Activated T-helper 17 cell treated with anti-CD3 and anti-CD28 coated beads, Interleukin-2, amount 50 U/mL, for 72 hours (primary cell): ENCODE results near the gene LCE1E. TPM values are rescaled to one million over a fixed set of nuclear protein-coding genes. Genes with fewer than 3 reads are reported as not detected.

Experiments
- ATAC-seq: fragments of 150-1000 bp; cut with Tn5 transposase; replicated peaks from 2 replicates; pipeline ENCODE4 v1.10.0; 2021; ENCODE audit warnings: mild to moderate bottlenecking, moderate library complexity
- H3K27ac Mint-ChIP-seq: one replicate; pipeline ENCODE4 v1.8.0; 2022; ENCODE audit warnings: mixed read lengths
- H3K27me3 Mint-ChIP-seq: one replicate; pipeline ENCODE4 v1.8.0; 2022; ENCODE audit warnings: mixed read lengths
- H3K36me3 Mint-ChIP-seq: one replicate; pipeline ENCODE4 v1.8.0; 2022; ENCODE audit warnings: low read depth, mild to moderate bottlenecking, mixed read lengths
- H3K4me1 Mint-ChIP-seq: one replicate; pipeline ENCODE4 v1.8.0; 2022; ENCODE audit warnings: mixed read lengths
- H3K4me3 Mint-ChIP-seq: one replicate; pipeline ENCODE4 v1.8.0; 2022; ENCODE audit warnings: mild to moderate bottlenecking, mixed read lengths
- H3K9me3 Mint-ChIP-seq: one replicate; pipeline ENCODE4 v1.8.0; 2022; ENCODE audit warnings: mixed read lengths
- total RNA-seq, 2 donors: library from RNA; stranded (reverse); gene quantifications; one replicate each; pipeline ENCODE4 v1.2.3, GENCODE V29; 2022

LCE1E gene
- total RNA-seq, 2 donors from 2014 or later = not detected

DNA sequence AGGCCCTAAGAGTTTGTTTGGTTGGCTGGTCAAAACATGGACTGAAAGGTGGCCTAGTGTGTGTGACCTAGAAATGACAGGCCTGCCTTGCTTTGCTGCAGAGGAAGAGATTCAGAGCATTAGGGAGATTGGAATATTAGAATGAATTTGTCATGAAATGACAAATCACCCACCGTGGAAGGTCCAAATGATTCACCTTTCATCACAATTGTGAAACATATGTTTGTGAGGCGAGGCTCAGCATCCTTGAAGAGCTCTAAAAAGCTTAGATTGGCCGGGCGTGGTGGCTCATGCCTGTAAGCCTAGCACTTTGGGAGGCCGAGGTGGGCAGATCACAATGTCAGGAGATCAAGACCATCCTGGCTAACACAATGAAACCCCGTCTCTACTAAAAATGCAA, 31.3 kb downstream of the LCE1E start:
- Mint-ChIP-seq H3K27me3 (peaks cover 21% of the 10 kb centered on the region), H3K36me3 (no peaks in the 10 kb centered on the region), H3K4me1 (no peaks in the 10 kb centered on the region), H3K4me3 (no peak overlapping the region), H3K9me3 (no peaks in the 10 kb centered on the region), H3K27ac (no peak overlapping the region)
- no peak for ATAC-seq

DNA sequence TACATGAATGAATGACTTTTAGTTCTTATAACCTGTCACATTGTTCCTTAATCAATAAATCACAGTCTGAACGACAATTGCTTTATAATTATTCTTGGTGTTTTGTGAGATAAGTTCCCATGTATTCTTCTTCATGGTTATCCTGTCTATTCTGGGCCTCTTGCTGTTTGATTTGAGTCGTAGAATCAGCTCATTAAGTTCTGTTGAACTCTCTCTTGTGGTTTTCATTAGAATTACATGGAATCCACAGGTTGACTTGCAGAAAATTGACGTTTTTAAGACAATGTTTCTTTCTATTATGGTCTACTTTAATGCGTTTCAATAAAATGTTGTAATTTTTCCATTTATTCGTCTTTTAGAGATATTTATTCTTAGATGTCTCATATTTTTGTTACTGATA, 37.2 kb downstream of the LCE1E start:
- no peak for ATAC-seq
- H3K27ac Mint-ChIP-seq = no peak overlapping the region
- no peaks in the 10 kb centered on the region for H3K36me3 Mint-ChIP-seq
- peaks cover 30% of the 10 kb centered on the region for H3K27me3 Mint-ChIP-seq
- no peak overlapping the region for H3K4me3 Mint-ChIP-seq
- H3K4me1 Mint-ChIP-seq = peaks cover 4% of the 10 kb centered on the region
- H3K9me3 Mint-ChIP-seq = no peaks in the 10 kb centered on the region

DNA sequence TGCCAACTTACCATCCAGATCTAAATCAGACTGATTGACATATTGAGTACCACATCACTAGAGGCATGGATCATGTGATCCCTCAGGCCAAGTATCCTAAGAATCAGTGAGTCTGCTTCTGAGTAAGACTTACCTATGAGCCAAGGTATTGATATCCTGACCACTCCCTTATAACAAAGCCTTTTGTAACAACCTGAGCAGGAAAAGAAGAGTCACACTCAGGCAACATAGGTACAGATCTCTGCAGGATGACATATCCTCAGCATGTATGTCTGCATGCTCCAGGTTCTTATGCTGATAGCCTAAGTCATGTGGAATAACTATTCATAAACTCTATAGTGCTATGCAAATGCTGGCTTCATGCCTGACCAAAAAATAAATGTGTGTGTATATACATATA, 38.9 kb downstream of the LCE1E start:
- Mint-ChIP-seq H3K4me1 (peaks cover 4% of the 10 kb centered on the region), H3K9me3 (no peaks in the 10 kb centered on the region), H3K4me3 (no peak overlapping the region), H3K27me3 (peaks cover 46% of the 10 kb centered on the region), H3K36me3 (no peaks in the 10 kb centered on the region), H3K27ac (no peak overlapping the region)
- no peak for ATAC-seq

DNA sequence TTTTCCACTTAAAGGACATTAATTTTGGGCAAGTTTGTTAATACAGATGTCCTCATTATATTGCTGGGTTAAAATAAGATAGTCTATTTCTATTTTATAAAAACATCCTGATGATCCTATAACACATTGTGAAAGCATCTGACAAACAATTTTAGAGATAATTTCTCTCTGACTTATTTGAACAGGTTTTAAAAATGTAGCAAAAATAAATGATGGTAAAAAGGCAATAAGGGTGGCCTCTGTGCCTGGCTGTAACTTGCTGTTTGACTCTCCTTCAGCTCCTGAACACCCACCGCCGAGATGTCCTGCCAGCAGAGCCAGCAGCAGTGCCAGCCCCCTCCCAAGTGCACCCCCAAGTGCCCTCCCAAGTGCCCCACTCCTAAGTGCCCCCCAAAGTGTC, 41.1 kb downstream of the LCE1E start, which contains the start of gene LCE1A:
Gene LCE1A (plus strand): TSS at position 301 of the 400 bp plus-strand sequence. CDS start 0 bp downstream, at position 301.
- no peak for ATAC-seq
- Mint-ChIP-seq H3K27me3 (peaks cover 50% of the 10 kb centered on the region), H3K4me1 (peaks cover 4% of the 10 kb centered on the region), H3K9me3 (no peaks in the 10 kb centered on the region), H3K4me3 (no peak within 1 kb of the TSS), H3K36me3 (no peaks in the 10 kb centered on the region), H3K27ac (no peak within 1 kb of the TSS)

DNA sequence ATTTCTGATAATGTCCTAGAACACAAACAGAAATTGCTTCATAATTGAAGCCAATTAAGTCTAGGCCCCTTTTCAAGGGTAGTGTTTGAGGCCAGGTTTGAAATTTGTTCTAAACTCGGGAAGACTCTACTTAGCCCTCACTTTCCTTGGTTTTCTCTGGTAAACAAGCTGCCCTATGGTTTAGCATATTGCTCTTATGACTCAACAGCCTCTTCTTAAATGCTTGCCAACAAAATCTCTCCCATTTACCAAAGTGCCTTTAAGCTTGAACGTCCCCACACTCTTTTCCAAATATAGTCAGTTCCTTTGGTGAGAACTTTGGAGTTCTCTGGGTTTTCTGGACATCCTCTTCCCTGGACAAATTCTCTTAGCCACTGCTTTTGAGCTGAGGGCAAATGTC, 50.8 kb downstream of the LCE1E start:
- Mint-ChIP-seq H3K4me1 (no peaks in the 10 kb centered on the region), H3K27ac (no peak overlapping the region), H3K9me3 (no peaks in the 10 kb centered on the region), H3K36me3 (no peaks in the 10 kb centered on the region), H3K4me3 (no peak overlapping the region), H3K27me3 (peaks cover 6% of the 10 kb centered on the region)
- ATAC-seq = no peak

Other genes with a start within 250 kb of the LCE1E start
- gene LCE3E, start 219.5 kb upstream of the LCE1E start, total RNA-seq = not detected
- not detected for gene LCE3D, start 205.7 kb upstream of the LCE1E start, total RNA-seq
- gene LCE3C, start 186.0 kb upstream of the LCE1E start, total RNA-seq = not detected
- not detected for gene LCE3B, start 172.4 kb upstream of the LCE1E start, total RNA-seq
- not detected for gene LCE3A, start 163.2 kb upstream of the LCE1E start, total RNA-seq
- gene LCE2D, start 122.9 kb upstream of the LCE1E start, total RNA-seq = not detected
- not detected for gene LCE2C, start 111.0 kb upstream of the LCE1E start, total RNA-seq
- not detected for gene LCE2B, start 100.1 kb upstream of the LCE1E start, total RNA-seq
- not detected for gene LCE2A, start 87.9 kb upstream of the LCE1E start, total RNA-seq
- not detected for gene LCE4A, start 78.1 kb upstream of the LCE1E start, total RNA-seq
- not detected for gene KPRP, start 28.2 kb upstream of the LCE1E start, total RNA-seq
- not detected for gene LCE1F, start 11.1 kb upstream of the LCE1E start, total RNA-seq
- gene LCE1D, start 10.5 kb downstream of the LCE1E start, total RNA-seq = not detected
- gene LCE1C, start 20.4 kb downstream of the LCE1E start, total RNA-seq = not detected
- not detected for gene LCE1B, start 25.7 kb downstream of the LCE1E start, total RNA-seq
- gene LCE1A, start 41.2 kb downstream of the LCE1E start, total RNA-seq = not detected
- not detected for gene LCE6A, start 56.6 kb downstream of the LCE1E start, total RNA-seq
- gene LCE7A, start 73.7 kb downstream of the LCE1E start, total RNA-seq = not detected
- gene SMCP, start 92.1 kb downstream of the LCE1E start, total RNA-seq = not detected
- not detected for gene IVL, start 122.3 kb downstream of the LCE1E start, total RNA-seq
- gene SPRR5, start 160.9 kb downstream of the LCE1E start, total RNA-seq = not detected
- gene SPRR4, start 184.4 kb downstream of the LCE1E start, total RNA-seq = not detected
- not detected for gene SPRR1A, start 197.8 kb downstream of the LCE1E start, total RNA-seq
- gene SPRR3, start 215.5 kb downstream of the LCE1E start, total RNA-seq = not detected
- gene SPRR1B, start 244.9 kb downstream of the LCE1E start, total RNA-seq = not detected